ENCODE data around the gene AIF1L. TPM values are rescaled to one million over a fixed set of nuclear protein-coding genes. Genes with fewer than 3 reads are reported as not detected.

AIF1L gene
- total RNA-seq, 2 donors from 2014 or later: 3.6 to 4.0 TPM

GRCh38 chr9:131129183-131129582 is 32.9 kb downstream of the AIF1L start:
- no peak for TF ChIP-seq CTCF (IDR thresholded peaks at IDR 0.05)
- intact Hi-C loops (cut with DNase I): no loop called here
- no peaks in the 10 kb centered on the region for H3K27me3 ChIP-seq
- H3K27ac ChIP-seq: no peak overlapping the region
- no peak overlapping the region for H3K4me3 ChIP-seq
- no peak for DNase-seq
- H3K9me3 ChIP-seq: no peaks in the 10 kb centered on the region
- H3K36me3 ChIP-seq: peaks cover 28% of the 10 kb centered on the region
- H3K4me1 ChIP-seq: peaks cover 14% of the 10 kb centered on the region
- H3K9ac ChIP-seq (ENCODE audit: low read depth in 2 of 2, low read length in 2 of 2): no peak overlapping the region

- intact Hi-C loops (cut with DNase I): no loop called here
- H3K36me3 ChIP-seq: peaks cover 21% of the 10 kb centered on the region
- no peak overlapping the region for H3K27ac ChIP-seq
- H3K9ac ChIP-seq (ENCODE audit: low read depth in 2 of 2, low read length in 2 of 2): no peak overlapping the region
- H3K9me3 ChIP-seq: no peaks in the 10 kb centered on the region
- H3K27me3 ChIP-seq: no peaks in the 10 kb centered on the region
- DNase-seq: no peak
- H3K4me1 ChIP-seq: no peaks in the 10 kb centered on the region
- H3K4me3 ChIP-seq: no peak overlapping the region
- no peak for TF ChIP-seq CTCF (IDR thresholded peaks at IDR 0.05)
These were observed 42.3 kb downstream of the AIF1L start for GRCh38 chr9:131138676-131139075.

GRCh38 chr9:131140112-131140511 is 43.8 kb downstream of the AIF1L start:
- Histone ChIP-seq H3K27me3 (no peaks in the 10 kb centered on the region), H3K9me3 (no peaks in the 10 kb centered on the region), H3K27ac (no peak overlapping the region), H3K9ac (ENCODE audit: low read depth in 2 of 2, low read length in 2 of 2) (no peak overlapping the region), H3K36me3 (peaks cover 13% of the 10 kb centered on the region), H3K4me1 (no peaks in the 10 kb centered on the region), H3K4me3 (no peak overlapping the region)
- no peak for DNase-seq
- TF ChIP-seq CTCF (IDR thresholded peaks at IDR 0.05): no peak
- intact Hi-C loops (cut with DNase I): no loop called here

- H3K9me3 ChIP-seq: no peaks in the 10 kb centered on the region
- no peak for DNase-seq
- intact Hi-C loops (cut with DNase I): no loop called here
- no peak for TF ChIP-seq CTCF (IDR thresholded peaks at IDR 0.05)
- no peak overlapping the region for H3K27ac ChIP-seq
- H3K9ac ChIP-seq (ENCODE audit: low read depth in 2 of 2, low read length in 2 of 2): no peak overlapping the region
- H3K4me1 ChIP-seq: no peaks in the 10 kb centered on the region
- H3K36me3 ChIP-seq: peaks cover 15% of the 10 kb centered on the region
- no peak overlapping the region for H3K4me3 ChIP-seq
- H3K27me3 ChIP-seq: no peaks in the 10 kb centered on the region
These were observed 44.2 kb downstream of the AIF1L start for GRCh38 chr9:131140550-131140949.

- no peaks in the 10 kb centered on the region for H3K27me3 ChIP-seq
- H3K4me3 ChIP-seq: no peak overlapping the region
- H3K36me3 ChIP-seq: peaks cover 21% of the 10 kb centered on the region
- DNase-seq: no peak
- intact Hi-C loops (cut with DNase I): no loop called here
- H3K9ac ChIP-seq (ENCODE audit: low read depth in 2 of 2, low read length in 2 of 2): no peak overlapping the region
- H3K4me1 ChIP-seq: no peaks in the 10 kb centered on the region
- TF ChIP-seq CTCF (IDR thresholded peaks at IDR 0.05): no peak
- no peaks in the 10 kb centered on the region for H3K9me3 ChIP-seq
- no peak overlapping the region for H3K27ac ChIP-seq
These were observed 45.8 kb downstream of the AIF1L start for GRCh38 chr9:131142160-131142559.

GRCh38 chr9:131144201-131144600 is 47.9 kb downstream of the AIF1L start:
- peaks cover 27% of the 10 kb centered on the region for H3K36me3 ChIP-seq
- no peaks in the 10 kb centered on the region for H3K9me3 ChIP-seq
- H3K4me3 ChIP-seq: no peak overlapping the region
- no peaks in the 10 kb centered on the region for H3K27me3 ChIP-seq
- intact Hi-C loops (cut with DNase I): no loop called here
- H3K4me1 ChIP-seq: no peaks in the 10 kb centered on the region
- no peak overlapping the region for H3K27ac ChIP-seq
- no peak overlapping the region for H3K9ac ChIP-seq (ENCODE audit: low read depth in 2 of 2, low read length in 2 of 2)
- DNase-seq: no peak
- no peak for TF ChIP-seq CTCF (IDR thresholded peaks at IDR 0.05)
